GM23338 (cell line): Measurements from ENCODE around the gene RUBCN.
"Not testable (repeated sequence)": the region's sequence is repeated elsewhere in the genome, so short reads cannot be mapped to it uniquely, and the experiment has no call there.

Source experiments
- EZH2 ChIP-seq: fragments of 200-600 bp; sonication (generic); IDR thresholded peaks from one replicate; pipeline ENCODE4 v1.8.0; 2017; ENCODE audit warnings: antibody characterized with exemption, mild to moderate bottlenecking, low read depth; ENCODE audit not compliant: unreplicated experiment
- REST ChIP-seq: IDR thresholded peaks from one replicate; pipeline ENCODE4 v1.6.1; 2018; ENCODE audit warnings: antibody characterized with exemption; ENCODE audit not compliant: unreplicated experiment
- TF ChIP-seq, protein P1 (sequence below), 2 experiments: fragments of 200-600 bp in 1 of 2; sonication (generic) in 1 of 2; conservative IDR thresholded peaks; 2 replicates each; pipeline versions ENCODE4 v1.5.1 to v1.6.1; 2016 to 2017; ENCODE audit warnings: antibody characterized with exemption in 2 of 2, low read depth in 2 of 2, mild to moderate bottlenecking in 2 of 2, moderate library complexity in 1 of 2

- TF ChIP-seq EZH2, REST: not testable (repeated sequence)
- TF ChIP-seq, protein P1, sequence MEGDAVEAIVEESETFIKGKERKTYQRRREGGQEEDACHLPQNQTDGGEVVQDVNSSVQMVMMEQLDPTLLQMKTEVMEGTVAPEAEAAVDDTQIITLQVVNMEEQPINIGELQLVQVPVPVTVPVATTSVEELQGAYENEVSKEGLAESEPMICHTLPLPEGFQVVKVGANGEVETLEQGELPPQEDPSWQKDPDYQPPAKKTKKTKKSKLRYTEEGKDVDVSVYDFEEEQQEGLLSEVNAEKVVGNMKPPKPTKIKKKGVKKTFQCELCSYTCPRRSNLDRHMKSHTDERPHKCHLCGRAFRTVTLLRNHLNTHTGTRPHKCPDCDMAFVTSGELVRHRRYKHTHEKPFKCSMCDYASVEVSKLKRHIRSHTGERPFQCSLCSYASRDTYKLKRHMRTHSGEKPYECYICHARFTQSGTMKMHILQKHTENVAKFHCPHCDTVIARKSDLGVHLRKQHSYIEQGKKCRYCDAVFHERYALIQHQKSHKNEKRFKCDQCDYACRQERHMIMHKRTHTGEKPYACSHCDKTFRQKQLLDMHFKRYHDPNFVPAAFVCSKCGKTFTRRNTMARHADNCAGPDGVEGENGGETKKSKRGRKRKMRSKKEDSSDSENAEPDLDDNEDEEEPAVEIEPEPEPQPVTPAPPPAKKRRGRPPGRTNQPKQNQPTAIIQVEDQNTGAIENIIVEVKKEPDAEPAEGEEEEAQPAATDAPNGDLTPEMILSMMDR (conservative IDR thresholded peaks at IDR 0.05; ENCODE audit: low read depth in 2 of 2) = not testable (repeated sequence)
Observed at GRCh38 chr3:197647191-197647590, 89.5 kb downstream of the RUBCN start.
